GM13977 (cell line): ENCODE measurements around the gene KNOP1.

Source experiments
- DNase-seq: peaks from one replicate; pipeline ENCODE4 v3.0.0; 2012; ENCODE audit warnings: low spot score
- in situ Hi-C: fragments of 300-500 bp; cut with MboI; formaldehyde crosslinking; loops from one replicate; pipeline ENCODE4 v1.12.0; 2022; ENCODE audit warnings: low sequenced_read_pairs, low pct_unique_long_range_greater_than_20kb, mixed read lengths, inconsistent platforms; ENCODE audit not compliant: unreplicated experiment
- TF ChIP-seq, protein P1 (sequence below): IDR thresholded peaks from 2 replicates; pipeline ENCODE4 v1.5.1; 2012; ENCODE audit warnings: mild to moderate bottlenecking, control low read depth; ENCODE audit not compliant: insufficient read depth; ENCODE audit errors: extremely low read depth, missing control alignments

KNOP1 gene, protein sequence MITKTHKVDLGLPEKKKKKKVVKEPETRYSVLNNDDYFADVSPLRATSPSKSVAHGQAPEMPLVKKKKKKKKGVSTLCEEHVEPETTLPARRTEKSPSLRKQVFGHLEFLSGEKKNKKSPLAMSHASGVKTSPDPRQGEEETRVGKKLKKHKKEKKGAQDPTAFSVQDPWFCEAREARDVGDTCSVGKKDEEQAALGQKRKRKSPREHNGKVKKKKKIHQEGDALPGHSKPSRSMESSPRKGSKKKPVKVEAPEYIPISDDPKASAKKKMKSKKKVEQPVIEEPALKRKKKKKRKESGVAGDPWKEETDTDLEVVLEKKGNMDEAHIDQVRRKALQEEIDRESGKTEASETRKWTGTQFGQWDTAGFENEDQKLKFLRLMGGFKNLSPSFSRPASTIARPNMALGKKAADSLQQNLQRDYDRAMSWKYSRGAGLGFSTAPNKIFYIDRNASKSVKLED

DNA sequence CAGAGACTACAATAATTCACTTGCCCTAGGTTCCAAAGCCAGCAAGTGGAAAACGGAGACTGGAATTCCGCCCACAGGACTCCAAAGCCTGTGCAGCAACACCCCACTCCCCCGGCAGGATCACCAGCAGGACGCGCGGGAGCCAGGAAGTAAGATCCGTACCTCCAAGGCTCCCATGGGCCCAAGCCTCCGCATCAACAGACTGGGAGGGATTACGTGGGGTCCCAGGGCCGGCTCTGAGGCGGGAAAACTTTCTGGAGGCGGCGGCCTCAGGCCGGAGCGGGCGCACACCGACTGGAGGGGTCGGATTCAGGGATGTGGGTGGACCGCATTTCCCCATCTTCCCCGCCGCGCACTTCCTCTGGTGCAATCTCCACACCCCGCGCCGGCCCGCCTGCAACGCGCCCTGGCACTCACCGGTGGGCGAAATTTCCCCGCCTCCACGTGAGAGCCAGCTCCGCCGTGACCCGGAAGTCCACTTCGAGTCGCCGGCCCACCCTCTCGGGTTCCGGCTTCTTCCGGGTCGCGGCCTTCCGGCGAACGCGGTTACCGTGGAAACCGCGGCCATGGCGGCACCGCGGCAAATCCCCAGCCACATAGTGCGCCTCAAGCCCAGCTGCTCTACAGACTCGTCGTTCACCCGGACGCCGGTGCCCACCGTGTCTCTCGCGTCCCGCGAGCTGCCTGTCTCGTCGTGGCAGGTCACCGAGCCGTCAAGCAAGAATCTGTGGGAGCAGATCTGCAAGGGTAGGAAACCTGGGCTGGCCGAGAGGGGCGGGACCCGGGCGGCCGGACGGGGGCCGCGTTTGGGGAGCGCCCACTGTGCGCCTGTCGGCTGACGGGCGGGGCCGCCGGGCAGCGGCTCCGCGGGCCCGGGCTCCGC is at the start of gene KNOP1, which contains the start of gene IQCK:
Gene KNOP1 (minus strand): TSS at position 487 of the 883 bp plus-strand sequence. CDS start 3,192 bp downstream, outside the sequence.
Gene IQCK (plus strand): TSS at position 531 of the 883 bp plus-strand sequence. CDS start 36 bp downstream, at position 567.
- TF ChIP-seq, protein P1, sequence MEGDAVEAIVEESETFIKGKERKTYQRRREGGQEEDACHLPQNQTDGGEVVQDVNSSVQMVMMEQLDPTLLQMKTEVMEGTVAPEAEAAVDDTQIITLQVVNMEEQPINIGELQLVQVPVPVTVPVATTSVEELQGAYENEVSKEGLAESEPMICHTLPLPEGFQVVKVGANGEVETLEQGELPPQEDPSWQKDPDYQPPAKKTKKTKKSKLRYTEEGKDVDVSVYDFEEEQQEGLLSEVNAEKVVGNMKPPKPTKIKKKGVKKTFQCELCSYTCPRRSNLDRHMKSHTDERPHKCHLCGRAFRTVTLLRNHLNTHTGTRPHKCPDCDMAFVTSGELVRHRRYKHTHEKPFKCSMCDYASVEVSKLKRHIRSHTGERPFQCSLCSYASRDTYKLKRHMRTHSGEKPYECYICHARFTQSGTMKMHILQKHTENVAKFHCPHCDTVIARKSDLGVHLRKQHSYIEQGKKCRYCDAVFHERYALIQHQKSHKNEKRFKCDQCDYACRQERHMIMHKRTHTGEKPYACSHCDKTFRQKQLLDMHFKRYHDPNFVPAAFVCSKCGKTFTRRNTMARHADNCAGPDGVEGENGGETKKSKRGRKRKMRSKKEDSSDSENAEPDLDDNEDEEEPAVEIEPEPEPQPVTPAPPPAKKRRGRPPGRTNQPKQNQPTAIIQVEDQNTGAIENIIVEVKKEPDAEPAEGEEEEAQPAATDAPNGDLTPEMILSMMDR, result no peak
- in situ Hi-C loops, result no loop called here
- peak; percentile 97 for DNase-seq

DNA sequence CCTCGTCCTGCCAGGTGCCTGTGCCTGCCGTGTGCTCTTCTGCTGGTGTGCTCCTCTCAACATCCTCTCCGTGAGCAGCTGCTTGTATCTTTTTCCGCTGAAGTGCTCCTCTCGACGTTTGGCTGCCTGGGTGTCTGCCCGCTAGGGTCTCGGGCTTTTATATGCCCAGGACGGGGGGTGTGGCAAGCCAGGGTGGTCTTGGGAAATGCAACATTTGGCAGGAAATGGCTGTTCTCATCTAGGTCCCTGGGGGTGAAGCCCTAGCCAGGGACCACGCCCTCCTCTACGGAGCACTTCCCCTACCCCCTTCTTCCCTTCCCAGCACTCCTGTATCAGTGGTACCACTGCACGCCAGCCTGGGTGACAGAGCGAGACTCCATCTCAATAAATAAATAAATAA is 49.5 kb upstream of the KNOP1 start:
- in situ Hi-C loops, result no loop called here

DNA sequence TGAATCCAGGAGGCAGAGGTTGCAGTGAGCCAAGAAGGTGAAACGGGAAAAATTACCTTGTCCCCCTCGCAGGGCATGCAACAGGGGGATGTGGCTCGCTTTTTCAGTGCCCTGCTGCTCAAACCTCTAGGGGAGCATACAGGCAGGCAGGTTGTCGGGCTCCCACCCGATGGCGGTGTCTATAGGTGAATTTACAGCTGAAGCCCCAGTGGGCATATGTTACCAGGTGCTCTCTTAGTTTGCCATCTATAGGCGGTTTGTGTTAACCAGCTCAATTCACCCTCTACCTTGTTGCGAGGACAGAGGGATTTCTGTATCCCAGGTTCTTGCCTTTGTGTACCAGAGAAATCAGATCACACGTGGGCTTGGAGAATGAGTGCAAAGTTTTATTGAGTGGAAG is 49.0 kb upstream of the KNOP1 start:
- in situ Hi-C loops, result no loop called here
- DNase-seq, result no peak
- TF ChIP-seq, protein P1, result no peak

More for the DNA sequence above, 49.5 kb upstream of the KNOP1 start:
- DNase-seq, result no peak
- TF ChIP-seq, protein P1, result no peak

DNA sequence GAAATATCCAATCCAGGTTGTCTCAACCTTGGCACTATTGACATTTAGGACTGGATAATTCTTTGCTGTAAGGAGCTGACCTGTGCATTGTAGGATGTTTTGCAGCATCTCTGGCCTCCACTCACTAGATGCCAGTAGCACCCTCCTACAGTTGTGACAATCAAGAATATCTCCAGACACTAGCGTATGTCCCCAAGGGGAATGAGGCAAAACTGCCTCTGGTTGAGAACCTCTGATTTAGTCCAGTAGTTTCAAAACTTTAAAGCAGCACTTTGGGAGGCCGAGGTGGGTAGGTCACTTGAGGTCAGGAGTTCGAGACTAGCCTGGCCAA is 48.5 kb upstream of the KNOP1 start:
- in situ Hi-C loops, result no loop called here
- DNase-seq, result no peak
- TF ChIP-seq, protein P1, result no peak

DNA sequence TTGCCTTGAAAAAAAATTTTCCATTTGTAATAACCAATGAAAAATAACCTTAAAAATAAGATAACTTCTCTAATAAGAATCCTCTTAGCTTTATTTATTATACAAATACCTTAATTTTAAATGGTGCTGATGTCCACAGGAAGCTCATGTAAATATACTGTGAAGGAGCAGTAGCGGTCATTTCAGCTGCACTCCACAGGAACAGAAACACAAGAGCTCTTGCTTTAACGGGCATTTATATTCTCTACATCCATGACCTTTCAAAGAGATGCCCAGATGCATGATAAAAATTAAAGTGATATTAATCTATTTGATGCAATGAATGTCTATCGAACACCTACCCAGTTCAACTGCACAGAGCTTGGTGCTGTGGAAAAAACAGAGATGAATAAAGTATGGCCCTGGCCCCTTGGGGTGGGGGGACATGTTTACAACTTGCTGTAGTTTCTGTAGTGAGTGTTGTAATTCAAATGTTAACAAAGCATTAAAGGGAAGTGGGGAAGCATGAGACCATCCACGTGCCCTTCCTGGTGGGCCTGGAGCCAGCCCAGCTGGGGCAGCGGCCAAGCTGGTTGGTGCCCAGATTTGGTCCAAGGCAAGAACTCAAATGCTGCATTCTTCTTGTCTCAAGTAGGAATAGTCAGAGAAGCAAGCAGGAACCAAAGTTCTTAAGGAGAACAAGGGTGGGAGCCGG is 48.0 kb upstream of the KNOP1 start:
- in situ Hi-C loops, result no loop called here
- DNase-seq, result no peak
- TF ChIP-seq, protein P1, result no peak
